Measurements from ENCODE around the gene SF3B3. TPM values are rescaled to one million over a fixed set of nuclear protein-coding genes. Genes with fewer than 3 reads are reported as not detected.

Gene SF3B3
- total RNA-seq, 1 donor from 2014 or later: 631 TPM

GRCh38 chr16:70495425-70496182 is 28.0 kb upstream of the SF3B3 start:
- DNase-seq (ENCODE audit: low read depth, low spot score): no peak
- Mint-ChIP-seq H3K27me3 (ENCODE audit: low read depth) (no peaks in the 10 kb centered on the region), H3K27ac (ENCODE audit: unreplicated experiment) (no peak overlapping the region), H3K36me3 (ENCODE audit: low read depth) (peaks cover 2% of the 10 kb centered on the region), H3K9me3 (no peaks in the 10 kb centered on the region), H3K4me3 (no peak overlapping the region), H3K4me1 (no peaks in the 10 kb centered on the region)
- TF ChIP-seq, protein P1, sequence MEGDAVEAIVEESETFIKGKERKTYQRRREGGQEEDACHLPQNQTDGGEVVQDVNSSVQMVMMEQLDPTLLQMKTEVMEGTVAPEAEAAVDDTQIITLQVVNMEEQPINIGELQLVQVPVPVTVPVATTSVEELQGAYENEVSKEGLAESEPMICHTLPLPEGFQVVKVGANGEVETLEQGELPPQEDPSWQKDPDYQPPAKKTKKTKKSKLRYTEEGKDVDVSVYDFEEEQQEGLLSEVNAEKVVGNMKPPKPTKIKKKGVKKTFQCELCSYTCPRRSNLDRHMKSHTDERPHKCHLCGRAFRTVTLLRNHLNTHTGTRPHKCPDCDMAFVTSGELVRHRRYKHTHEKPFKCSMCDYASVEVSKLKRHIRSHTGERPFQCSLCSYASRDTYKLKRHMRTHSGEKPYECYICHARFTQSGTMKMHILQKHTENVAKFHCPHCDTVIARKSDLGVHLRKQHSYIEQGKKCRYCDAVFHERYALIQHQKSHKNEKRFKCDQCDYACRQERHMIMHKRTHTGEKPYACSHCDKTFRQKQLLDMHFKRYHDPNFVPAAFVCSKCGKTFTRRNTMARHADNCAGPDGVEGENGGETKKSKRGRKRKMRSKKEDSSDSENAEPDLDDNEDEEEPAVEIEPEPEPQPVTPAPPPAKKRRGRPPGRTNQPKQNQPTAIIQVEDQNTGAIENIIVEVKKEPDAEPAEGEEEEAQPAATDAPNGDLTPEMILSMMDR (conservative IDR thresholded peaks at IDR 0.05): no peak

GRCh38 chr16:70496513-70496912 is 27.1 kb upstream of the SF3B3 start:
- TF ChIP-seq, protein P1 (conservative IDR thresholded peaks at IDR 0.05): no peak
- no peaks in the 10 kb centered on the region for H3K9me3 Mint-ChIP-seq
- H3K27me3 Mint-ChIP-seq (ENCODE audit: low read depth): no peaks in the 10 kb centered on the region
- H3K36me3 Mint-ChIP-seq (ENCODE audit: low read depth): peaks cover 2% of the 10 kb centered on the region
- no peaks in the 10 kb centered on the region for H3K4me1 Mint-ChIP-seq
- H3K27ac Mint-ChIP-seq (ENCODE audit: unreplicated experiment): no peak overlapping the region
- H3K4me3 Mint-ChIP-seq: no peak overlapping the region
- DNase-seq (ENCODE audit: low read depth, low spot score): no peak

- H3K4me3 Mint-ChIP-seq: no peak overlapping the region
- no peak overlapping the region for H3K27ac Mint-ChIP-seq (ENCODE audit: unreplicated experiment)
- TF ChIP-seq, protein P1 (conservative IDR thresholded peaks at IDR 0.05): no peak
- no peak for DNase-seq (ENCODE audit: low read depth, low spot score)
- no peaks in the 10 kb centered on the region for H3K27me3 Mint-ChIP-seq (ENCODE audit: low read depth)
- H3K9me3 Mint-ChIP-seq: no peaks in the 10 kb centered on the region
- H3K4me1 Mint-ChIP-seq: no peaks in the 10 kb centered on the region
- H3K36me3 Mint-ChIP-seq (ENCODE audit: low read depth): peaks cover 4% of the 10 kb centered on the region
Measured at GRCh38 chr16:70508752-70509151, 14.9 kb upstream of the SF3B3 start.

GRCh38 chr16:70510216-70510615 is 13.4 kb upstream of the SF3B3 start:
- DNase-seq (ENCODE audit: low read depth, low spot score): no peak
- no peaks in the 10 kb centered on the region for H3K27me3 Mint-ChIP-seq (ENCODE audit: low read depth)
- H3K36me3 Mint-ChIP-seq (ENCODE audit: low read depth): peaks cover 2% of the 10 kb centered on the region
- H3K27ac Mint-ChIP-seq (ENCODE audit: unreplicated experiment): no peak overlapping the region
- H3K4me1 Mint-ChIP-seq: no peaks in the 10 kb centered on the region
- H3K4me3 Mint-ChIP-seq: no peak overlapping the region
- TF ChIP-seq, protein P1 (conservative IDR thresholded peaks at IDR 0.05): no peak
- H3K9me3 Mint-ChIP-seq: no peaks in the 10 kb centered on the region

- TF ChIP-seq, protein P1 (conservative IDR thresholded peaks at IDR 0.05): no peak
- peaks cover 5% of the 10 kb centered on the region for H3K36me3 Mint-ChIP-seq (ENCODE audit: low read depth)
- DNase-seq (ENCODE audit: low read depth, low spot score): no peak
- no peaks in the 10 kb centered on the region for H3K27me3 Mint-ChIP-seq (ENCODE audit: low read depth)
- no peaks in the 10 kb centered on the region for H3K4me1 Mint-ChIP-seq
- H3K9me3 Mint-ChIP-seq: no peaks in the 10 kb centered on the region
- H3K4me3 Mint-ChIP-seq: no peak overlapping the region
- H3K27ac Mint-ChIP-seq (ENCODE audit: unreplicated experiment): peak overlapping the region; percentile 78
Measured at GRCh38 chr16:70511833-70512232, 11.8 kb upstream of the SF3B3 start.
